GM23338 (cell line): Measurements from ENCODE around the gene RPL22. TPM values are rescaled to one million over a fixed set of nuclear protein-coding genes. Genes with fewer than 3 reads are reported as not detected.
A peak's percentile ranks its signal among the peaks of the same experiment; 100 is the strongest.

Experiments
- ATAC-seq: fragments of 200-7000 bp; cut with Tn5 transposase; 3 replicates; pipeline ENCODE4 v1.9.1; 2020
- DNase-seq: peaks from one replicate; pipeline ENCODE4 v3.0.0-alpha.2; 2015; ENCODE audit warnings: low spot score
- H2AFZ ChIP-seq: fragments of 200-600 bp; sonication (generic); 2 replicates; pipeline ENCODE4 v1.8.0; 2016; ENCODE audit warnings: antibody characterized with exemption, mild to moderate bottlenecking, moderate library complexity
- H3F3A ChIP-seq: fragments of 200-600 bp; sonication (generic); replicated peaks from 2 replicates; pipeline ENCODE4 v1.8.0; 2017; ENCODE audit warnings: antibody characterized with exemption, mixed run types, low read depth
- H3K27ac ChIP-seq: fragments of 200-600 bp; sonication (generic); 2 replicates; pipeline ENCODE4 v1.6.1; 2016; ENCODE audit warnings: low read depth
- H3K27me3 ChIP-seq: fragments of 200-600 bp; sonication (generic); 2 replicates; pipeline ENCODE4 v1.8.0; 2016; ENCODE audit warnings: mild to moderate bottlenecking, mixed run types, moderate library complexity; ENCODE audit not compliant: insufficient read depth
- H3K36me3 ChIP-seq: fragments of 200-600 bp; sonication (generic); 2 replicates; pipeline ENCODE4 v1.8.0; 2016; ENCODE audit warnings: mild to moderate bottlenecking; ENCODE audit not compliant: insufficient read depth
- H3K4me1 ChIP-seq: fragments of 200-600 bp; sonication (generic); 2 replicates; pipeline ENCODE4 v1.8.0; 2016; ENCODE audit warnings: mild to moderate bottlenecking, moderate library complexity; ENCODE audit not compliant: insufficient read depth
- H3K4me2 ChIP-seq: fragments of 200-600 bp; sonication (generic); 2 replicates; pipeline ENCODE4 v1.7.1; 2017; ENCODE audit warnings: mixed run types
- H3K4me3 ChIP-seq: fragments of 200-600 bp; sonication (generic); 2 replicates; pipeline ENCODE4 v1.6.1; 2016; ENCODE audit warnings: mixed run types
- H3K79me2 ChIP-seq: fragments of 200-600 bp; sonication (generic); replicated peaks from 2 replicates; pipeline ENCODE4 v1.8.0; 2017; ENCODE audit warnings: mild to moderate bottlenecking; ENCODE audit not compliant: insufficient read depth
- H3K9me2 ChIP-seq: fragments of 200-600 bp; sonication (generic); 2 replicates; pipeline ENCODE4 v1.8.0; 2017; ENCODE audit not compliant: insufficient read depth
- H4K20me1 ChIP-seq: fragments of 200-600 bp; sonication (generic); replicated peaks from 2 replicates; pipeline ENCODE4 v1.8.0; 2017; ENCODE audit warnings: mild to moderate bottlenecking; ENCODE audit not compliant: insufficient read depth
- H3K27ac Mint-ChIP-seq: 2 replicates; pipeline ENCODE4 v1.8.0; 2020; ENCODE audit warnings: inconsistent platforms, mild to moderate bottlenecking, moderate library complexity, mixed read lengths
- H3K27me3 Mint-ChIP-seq: 3 replicates; pipeline ENCODE4 v1.8.0; 2022; ENCODE audit warnings: low read depth, mild to moderate bottlenecking, moderate library complexity, mixed read lengths, inconsistent platforms; ENCODE audit not compliant: insufficient read depth, poor library complexity
- H3K36me3 Mint-ChIP-seq: 3 replicates; pipeline ENCODE4 v1.8.0; 2021; ENCODE audit warnings: low read depth, mild to moderate bottlenecking, inconsistent platforms, moderate library complexity, mixed read lengths
- H3K4me1 Mint-ChIP-seq: 3 replicates; pipeline ENCODE4 v1.8.0; 2020; ENCODE audit warnings: mild to moderate bottlenecking, inconsistent platforms, mixed read lengths
- H3K4me3 Mint-ChIP-seq: 3 replicates; pipeline ENCODE4 v1.8.0; 2021; ENCODE audit warnings: moderate library complexity, mild to moderate bottlenecking, inconsistent platforms, mixed read lengths
- H3K9me3 Mint-ChIP-seq: 3 replicates; pipeline ENCODE4 v1.8.0; 2020; ENCODE audit warnings: moderate library complexity, mild to moderate bottlenecking, inconsistent platforms, mixed read lengths
- EZH2 ChIP-seq: fragments of 200-600 bp; sonication (generic); IDR thresholded peaks from one replicate; pipeline ENCODE4 v1.8.0; 2017; ENCODE audit warnings: antibody characterized with exemption, mild to moderate bottlenecking, low read depth; ENCODE audit not compliant: unreplicated experiment
- JUNB ChIP-seq: IDR thresholded peaks from one replicate; pipeline ENCODE4 v1.6.1; 2016; ENCODE audit warnings: antibody characterized with exemption; ENCODE audit not compliant: unreplicated experiment
- NANOG ChIP-seq: IDR thresholded peaks from 2 replicates; pipeline ENCODE4 v1.6.1; 2016; ENCODE audit warnings: antibody characterized with exemption, borderline replicate concordance
- POLR2AphosphoS5 ChIP-seq: IDR thresholded peaks from 2 replicates; pipeline ENCODE4 v1.6.1; 2016; ENCODE audit warnings: antibody characterized with exemption, low read depth
- ZNF331 ChIP-seq: fragments of 250-450 bp; sonication (Bioruptor Pico); IDR thresholded peaks from 2 replicates; pipeline ENCODE4 v1.5.0; 2020; ENCODE audit warnings: low read depth, mild to moderate bottlenecking, moderate library complexity
- polyA plus RNA-seq: library from polyadenylated mRNA; unstranded; fragments of >200 nt; fragmentation: Nextera tagmentation; extraction: Ambion mirVana; gene quantifications from 2 replicates; pipeline ENCODE4 v1.2.1, GENCODE V29; 2016
- total RNA-seq: library from RNA; depleted of rRNA; stranded (reverse); fragments of >200 nt; shearing (Covaris generic); gene quantifications from 2 replicates; pipeline ENCODE4 v1.2.3, GENCODE V29; 2014
- TF ChIP-seq, protein P1 (sequence below): IDR thresholded peaks from 2 replicates; pipeline ENCODE4 v1.6.1; 2016; ENCODE audit warnings: antibody characterized with exemption
- TF ChIP-seq, protein P2 (sequence below), 2 experiments: fragments of 200-600 bp in 1 of 2; sonication (generic) in 1 of 2; conservative IDR thresholded peaks; 2 replicates each; pipeline versions ENCODE4 v1.5.1 to v1.6.1; 2016 to 2017; ENCODE audit warnings: antibody characterized with exemption in 2 of 2, low read depth in 2 of 2, mild to moderate bottlenecking in 2 of 2, moderate library complexity in 1 of 2

The RPL22 gene
- total and polyA plus RNA-seq, 2 experiments from 2014 or later, result 145 to 818 TPM

DNA sequence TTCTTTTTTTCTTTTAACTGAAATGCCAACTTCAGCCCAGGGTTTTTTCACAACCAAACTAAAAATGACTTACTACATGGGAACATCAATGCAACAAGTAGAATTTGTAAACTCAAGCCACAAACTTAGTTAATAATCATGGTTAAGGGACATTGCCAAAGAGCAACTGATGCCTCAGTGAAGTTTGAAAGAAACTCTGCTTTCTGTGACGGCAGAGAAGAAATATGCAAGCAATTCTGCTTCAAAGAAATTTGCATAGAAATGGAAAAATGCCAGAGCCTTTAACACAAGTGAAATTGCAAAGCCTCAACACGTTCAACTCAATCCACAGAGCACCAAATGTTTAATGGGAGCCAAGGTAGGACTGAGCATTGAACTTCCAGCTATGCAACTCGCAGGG lies 14.2 kb downstream of the RPL22 start:
- Histone ChIP-seq H3K36me3 (peaks cover 28% of the 10 kb centered on the region), H4K20me1 (peaks cover 50% of the 10 kb centered on the region), H3K9me2 (no peaks in the 10 kb centered on the region), H3F3A (peaks cover 68% of the 10 kb centered on the region), H3K4me3 (peak overlapping the region; percentile 35; the same call in 1 of the 2 replicates), H3K27ac (peak overlapping the region; percentile 74), H3K27me3 (peaks cover 31% of the 10 kb centered on the region), H3K79me2 (peaks cover 41% of the 10 kb centered on the region), H3K4me2 (peak overlapping the region; percentile 49), H2AFZ (no peak overlapping the region), H3K4me1 (peaks cover 41% of the 10 kb centered on the region)
- Mint-ChIP-seq H3K4me3 (no peak overlapping the region), H3K9me3 (no peaks in the 10 kb centered on the region), H3K27me3 (peaks cover 30% of the 10 kb centered on the region), H3K27ac (no peak overlapping the region), H3K36me3 (peaks cover 57% of the 10 kb centered on the region), H3K4me1 (peaks cover 53% of the 10 kb centered on the region)
- TF ChIP-seq, protein P1, sequence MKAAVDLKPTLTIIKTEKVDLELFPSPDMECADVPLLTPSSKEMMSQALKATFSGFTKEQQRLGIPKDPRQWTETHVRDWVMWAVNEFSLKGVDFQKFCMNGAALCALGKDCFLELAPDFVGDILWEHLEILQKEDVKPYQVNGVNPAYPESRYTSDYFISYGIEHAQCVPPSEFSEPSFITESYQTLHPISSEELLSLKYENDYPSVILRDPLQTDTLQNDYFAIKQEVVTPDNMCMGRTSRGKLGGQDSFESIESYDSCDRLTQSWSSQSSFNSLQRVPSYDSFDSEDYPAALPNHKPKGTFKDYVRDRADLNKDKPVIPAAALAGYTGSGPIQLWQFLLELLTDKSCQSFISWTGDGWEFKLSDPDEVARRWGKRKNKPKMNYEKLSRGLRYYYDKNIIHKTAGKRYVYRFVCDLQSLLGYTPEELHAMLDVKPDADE, result no peak
- TF ChIP-seq EZH2 (no peak), JUNB (no peak), POLR2AphosphoS5 (no peak), NANOG (no peak)
- TF ChIP-seq, protein P2, sequence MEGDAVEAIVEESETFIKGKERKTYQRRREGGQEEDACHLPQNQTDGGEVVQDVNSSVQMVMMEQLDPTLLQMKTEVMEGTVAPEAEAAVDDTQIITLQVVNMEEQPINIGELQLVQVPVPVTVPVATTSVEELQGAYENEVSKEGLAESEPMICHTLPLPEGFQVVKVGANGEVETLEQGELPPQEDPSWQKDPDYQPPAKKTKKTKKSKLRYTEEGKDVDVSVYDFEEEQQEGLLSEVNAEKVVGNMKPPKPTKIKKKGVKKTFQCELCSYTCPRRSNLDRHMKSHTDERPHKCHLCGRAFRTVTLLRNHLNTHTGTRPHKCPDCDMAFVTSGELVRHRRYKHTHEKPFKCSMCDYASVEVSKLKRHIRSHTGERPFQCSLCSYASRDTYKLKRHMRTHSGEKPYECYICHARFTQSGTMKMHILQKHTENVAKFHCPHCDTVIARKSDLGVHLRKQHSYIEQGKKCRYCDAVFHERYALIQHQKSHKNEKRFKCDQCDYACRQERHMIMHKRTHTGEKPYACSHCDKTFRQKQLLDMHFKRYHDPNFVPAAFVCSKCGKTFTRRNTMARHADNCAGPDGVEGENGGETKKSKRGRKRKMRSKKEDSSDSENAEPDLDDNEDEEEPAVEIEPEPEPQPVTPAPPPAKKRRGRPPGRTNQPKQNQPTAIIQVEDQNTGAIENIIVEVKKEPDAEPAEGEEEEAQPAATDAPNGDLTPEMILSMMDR (conservative IDR thresholded peaks at IDR 0.05; ENCODE audit: low read depth in 2 of 2), result no peak
- ATAC-seq (no peak), DNase-seq (no peak)

DNA sequence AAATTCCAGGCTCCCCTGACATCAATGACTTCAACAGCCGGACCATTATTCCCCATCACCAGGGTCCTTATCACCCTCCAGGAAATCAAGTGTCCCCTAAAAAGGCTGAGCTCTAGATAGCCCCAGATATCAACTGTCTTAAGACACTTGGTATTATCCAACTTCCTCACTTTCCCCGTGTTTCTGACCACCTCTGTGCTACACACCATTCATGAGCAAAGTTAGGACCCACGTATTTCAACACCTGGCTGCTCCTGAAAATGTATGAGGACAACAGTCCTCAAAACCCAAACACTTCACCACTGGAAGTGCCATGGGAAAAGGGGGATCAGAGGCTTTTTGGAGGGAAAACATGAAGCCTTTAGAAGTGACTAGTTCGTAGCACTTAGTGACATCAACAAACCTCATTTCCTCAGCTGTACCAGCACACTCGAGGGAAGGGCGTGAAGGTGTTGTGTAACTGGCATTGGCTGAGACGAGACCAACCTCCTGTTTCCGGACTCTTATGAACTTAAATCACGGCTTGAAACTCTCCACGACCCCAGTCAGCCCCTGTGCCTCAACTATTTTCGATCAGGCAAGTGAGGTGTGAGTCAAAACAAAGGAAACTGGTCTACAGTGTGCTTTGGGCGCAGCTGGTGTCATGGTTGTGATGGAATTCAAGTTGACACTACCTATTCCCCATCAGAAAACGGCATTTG lies 15.2 kb downstream of the RPL22 start:
- H3K27me3 ChIP-seq, result peaks cover 35% of the 10 kb centered on the region
- peaks cover 43% of the 10 kb centered on the region for H4K20me1 ChIP-seq
- no peak for DNase-seq
- Mint-ChIP-seq H3K4me1 (peaks cover 50% of the 10 kb centered on the region), H3K27me3 (peaks cover 31% of the 10 kb centered on the region), H3K9me3 (no peaks in the 10 kb centered on the region), H3K27ac (no peak overlapping the region; the same call in 1 of the 2 replicates), H3K4me3 (no peak overlapping the region), H3K36me3 (peaks cover 48% of the 10 kb centered on the region)
- peak overlapping the region; percentile 74 for H3K27ac ChIP-seq
- H3K4me3 ChIP-seq, result no peak overlapping the region
- peaks cover 19% of the 10 kb centered on the region for H3K36me3 ChIP-seq
- ATAC-seq, result no peak
- H3F3A ChIP-seq, result peaks cover 63% of the 10 kb centered on the region
- H3K4me1 ChIP-seq, result peaks cover 40% of the 10 kb centered on the region
- TF ChIP-seq ZNF331 (CRISPR knock-in tag) (no peak), POLR2AphosphoS5 (peak; percentile 28; the same call in 1 of the 2 replicates)
- H3K79me2 ChIP-seq, result peaks cover 31% of the 10 kb centered on the region
- H3K4me2 ChIP-seq, result no peak overlapping the region
- no peaks in the 10 kb centered on the region for H3K9me2 ChIP-seq
- H2AFZ ChIP-seq, result no peak overlapping the region
